ENCODE measurements around the gene SLC35F3.

GRCh38 chr1:234185438-234185837 is 281.0 kb downstream of the SLC35F3 start:
- TF ChIP-seq CTCF (IDR thresholded peaks at IDR 0.05): no peak
- TF ChIP-seq MXI1 (IDR thresholded peaks at IDR 0.05; ENCODE audit: low read depth, low read length): no peak
- TF ChIP-seq TCF12 (IDR thresholded peaks at IDR 0.05): no peak
- TF ChIP-seq EZH2phosphoT487 (IDR thresholded peaks at IDR 0.05; ENCODE audit: borderline replicate concordance, low read depth): no peak
- no peak for TF ChIP-seq GABPA (IDR thresholded peaks at IDR 0.05; ENCODE audit: low read depth)
- TF ChIP-seq TAF1 (IDR thresholded peaks at IDR 0.05; ENCODE audit: borderline replicate concordance, low read depth, low read length): no peak
- TF ChIP-seq EP300 (IDR thresholded peaks at IDR 0.05; ENCODE audit: borderline replicate concordance in 1 of 2, low read depth in 1 of 2, low read length in 1 of 2): no peak
- TF ChIP-seq SMC3 (IDR thresholded peaks at IDR 0.05; ENCODE audit: low read depth, low read length): no peak

Data from SK-N-SH (cell line).